ENCODE results near the gene NPC1L1.

DNA sequence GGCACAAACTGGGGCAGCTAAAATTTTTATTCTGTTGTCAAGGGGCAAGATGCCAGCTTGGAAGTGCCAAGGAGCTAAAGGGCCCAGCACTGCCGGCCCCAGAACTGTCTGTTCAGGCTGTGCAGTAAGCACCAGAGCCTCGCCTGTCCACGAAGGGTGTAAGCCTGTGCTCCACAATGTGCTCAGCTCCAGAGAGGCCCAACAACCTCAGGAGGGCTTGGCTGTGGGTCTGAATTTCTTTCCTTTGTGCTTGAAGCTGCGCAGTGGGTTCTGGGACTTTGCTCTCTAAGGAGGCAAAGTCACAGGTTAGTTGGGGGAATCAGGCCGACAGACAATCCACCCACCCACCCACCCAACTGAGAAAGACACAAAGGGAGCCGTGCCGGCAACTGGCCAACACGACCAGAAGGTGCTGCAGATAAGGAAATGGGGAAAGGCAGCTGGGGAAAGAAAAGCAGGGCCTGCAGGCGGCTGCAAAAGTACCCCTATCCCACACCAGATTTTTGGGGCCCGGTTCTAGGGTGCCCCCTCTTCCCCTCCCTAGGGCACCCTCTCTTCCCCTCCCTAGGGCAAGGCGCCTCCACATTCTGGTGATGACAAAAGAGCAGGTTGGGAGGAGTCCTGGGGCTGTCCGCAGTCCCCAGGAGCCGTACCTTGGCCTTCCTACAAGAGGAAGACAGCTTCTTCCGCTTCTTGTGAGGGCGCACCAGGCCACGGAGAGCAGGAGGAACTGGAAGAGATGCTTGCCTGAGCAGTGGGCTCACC, 24.8 kb upstream of the NPC1L1 start:
- TF ChIP-seq, protein P1, sequence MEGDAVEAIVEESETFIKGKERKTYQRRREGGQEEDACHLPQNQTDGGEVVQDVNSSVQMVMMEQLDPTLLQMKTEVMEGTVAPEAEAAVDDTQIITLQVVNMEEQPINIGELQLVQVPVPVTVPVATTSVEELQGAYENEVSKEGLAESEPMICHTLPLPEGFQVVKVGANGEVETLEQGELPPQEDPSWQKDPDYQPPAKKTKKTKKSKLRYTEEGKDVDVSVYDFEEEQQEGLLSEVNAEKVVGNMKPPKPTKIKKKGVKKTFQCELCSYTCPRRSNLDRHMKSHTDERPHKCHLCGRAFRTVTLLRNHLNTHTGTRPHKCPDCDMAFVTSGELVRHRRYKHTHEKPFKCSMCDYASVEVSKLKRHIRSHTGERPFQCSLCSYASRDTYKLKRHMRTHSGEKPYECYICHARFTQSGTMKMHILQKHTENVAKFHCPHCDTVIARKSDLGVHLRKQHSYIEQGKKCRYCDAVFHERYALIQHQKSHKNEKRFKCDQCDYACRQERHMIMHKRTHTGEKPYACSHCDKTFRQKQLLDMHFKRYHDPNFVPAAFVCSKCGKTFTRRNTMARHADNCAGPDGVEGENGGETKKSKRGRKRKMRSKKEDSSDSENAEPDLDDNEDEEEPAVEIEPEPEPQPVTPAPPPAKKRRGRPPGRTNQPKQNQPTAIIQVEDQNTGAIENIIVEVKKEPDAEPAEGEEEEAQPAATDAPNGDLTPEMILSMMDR (conservative IDR thresholded peaks at IDR 0.05; ENCODE audit: low read length): peak; percentile 41; the same call in 1 of the 2 replicates
- TF ChIP-seq EZH2phosphoT487 (IDR thresholded peaks at IDR 0.05; ENCODE audit: borderline replicate concordance, low read depth, low read length): no peak

Data from OCI-LY7 (cell line).